ENCODE measurements around the gene PIK3CA.

DNA sequence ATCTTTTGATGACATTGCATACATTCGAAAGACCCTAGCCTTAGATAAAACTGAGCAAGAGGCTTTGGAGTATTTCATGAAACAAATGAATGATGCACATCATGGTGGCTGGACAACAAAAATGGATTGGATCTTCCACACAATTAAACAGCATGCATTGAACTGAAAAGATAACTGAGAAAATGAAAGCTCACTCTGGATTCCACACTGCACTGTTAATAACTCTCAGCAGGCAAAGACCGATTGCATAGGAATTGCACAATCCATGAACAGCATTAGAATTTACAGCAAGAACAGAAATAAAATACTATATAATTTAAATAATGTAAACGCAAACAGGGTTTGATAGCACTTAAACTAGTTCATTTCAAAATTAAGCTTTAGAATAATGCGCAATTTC lies 86.0 kb downstream of the PIK3CA start:
- TF ChIP-seq, protein P1, sequence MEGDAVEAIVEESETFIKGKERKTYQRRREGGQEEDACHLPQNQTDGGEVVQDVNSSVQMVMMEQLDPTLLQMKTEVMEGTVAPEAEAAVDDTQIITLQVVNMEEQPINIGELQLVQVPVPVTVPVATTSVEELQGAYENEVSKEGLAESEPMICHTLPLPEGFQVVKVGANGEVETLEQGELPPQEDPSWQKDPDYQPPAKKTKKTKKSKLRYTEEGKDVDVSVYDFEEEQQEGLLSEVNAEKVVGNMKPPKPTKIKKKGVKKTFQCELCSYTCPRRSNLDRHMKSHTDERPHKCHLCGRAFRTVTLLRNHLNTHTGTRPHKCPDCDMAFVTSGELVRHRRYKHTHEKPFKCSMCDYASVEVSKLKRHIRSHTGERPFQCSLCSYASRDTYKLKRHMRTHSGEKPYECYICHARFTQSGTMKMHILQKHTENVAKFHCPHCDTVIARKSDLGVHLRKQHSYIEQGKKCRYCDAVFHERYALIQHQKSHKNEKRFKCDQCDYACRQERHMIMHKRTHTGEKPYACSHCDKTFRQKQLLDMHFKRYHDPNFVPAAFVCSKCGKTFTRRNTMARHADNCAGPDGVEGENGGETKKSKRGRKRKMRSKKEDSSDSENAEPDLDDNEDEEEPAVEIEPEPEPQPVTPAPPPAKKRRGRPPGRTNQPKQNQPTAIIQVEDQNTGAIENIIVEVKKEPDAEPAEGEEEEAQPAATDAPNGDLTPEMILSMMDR (IDR thresholded peaks at IDR 0.05) = no peak
- no peak for TF ChIP-seq ZFX (IDR thresholded peaks at IDR 0.05; ENCODE audit: borderline replicate concordance)

Measured in 22Rv1 (cell line).